ENCODE data around the gene ITGA1.
"Not testable (repeated sequence)": the region's sequence is repeated elsewhere in the genome, so short reads cannot be mapped to it uniquely, and the experiment has no call there.

ITGA1 gene

GRCh38 chr5:52956915-52957747 lies 169.4 kb downstream of the ITGA1 start:
- TF ChIP-seq CTCF (IDR thresholded peaks at IDR 0.05; ENCODE audit: low read depth, low read length, missing control alignments), result no peak
- H3K4me3 ChIP-seq (replicated peaks; ENCODE audit: low read depth, low read length), result no peak overlapping the region
- DNase-seq (ENCODE audit: extremely low read depth, low read depth), result no peak

- no peak for TF ChIP-seq CTCF (IDR thresholded peaks at IDR 0.05; ENCODE audit: low read depth, low read length, missing control alignments)
- DNase-seq (ENCODE audit: extremely low read depth, low read depth), result no peak
- H3K4me3 ChIP-seq (replicated peaks; ENCODE audit: low read depth, low read length), result no peak overlapping the region
These were observed 173.6 kb downstream of the ITGA1 start for GRCh38 chr5:52961274-52961681.

GRCh38 chr5:52963636-52964035 lies 175.9 kb downstream of the ITGA1 start:
- DNase-seq (ENCODE audit: extremely low read depth, low read depth), result no peak
- H3K4me3 ChIP-seq (replicated peaks; ENCODE audit: low read depth, low read length), result no peak overlapping the region
- no peak for TF ChIP-seq CTCF (IDR thresholded peaks at IDR 0.05; ENCODE audit: low read depth, low read length, missing control alignments)

- DNase-seq (ENCODE audit: extremely low read depth, low read depth), result no peak
- peak; percentile 11 for TF ChIP-seq CTCF (IDR thresholded peaks at IDR 0.05; ENCODE audit: low read depth, low read length, missing control alignments)
- no peak overlapping the region for H3K4me3 ChIP-seq (replicated peaks; ENCODE audit: low read depth, low read length)
These were observed 176.4 kb downstream of the ITGA1 start for GRCh38 chr5:52964138-52964537.

- not testable (repeated sequence) for DNase-seq (ENCODE audit: extremely low read depth, low read depth); H3K4me3 ChIP-seq (replicated peaks; ENCODE audit: low read depth, low read length)
These were observed 188.4 kb downstream of the ITGA1 start for GRCh38 chr5:52976157-52976556.

- no peak for DNase-seq (ENCODE audit: extremely low read depth, low read depth)
- no peak for TF ChIP-seq CTCF (IDR thresholded peaks at IDR 0.05; ENCODE audit: low read depth, low read length, missing control alignments)
- H3K4me3 ChIP-seq (replicated peaks; ENCODE audit: low read depth, low read length), result no peak overlapping the region
These were observed 189.7 kb downstream of the ITGA1 start for GRCh38 chr5:52977264-52977897.

GRCh38 chr5:52981507-52981906 lies 193.8 kb downstream of the ITGA1 start:
- no peak overlapping the region for H3K4me3 ChIP-seq (replicated peaks; ENCODE audit: low read depth, low read length)

More at GRCh38 chr5:52981507-52981906, 193.8 kb downstream of the ITGA1 start:
- DNase-seq (ENCODE audit: extremely low read depth, low read depth), result no peak
- no peak for TF ChIP-seq CTCF (IDR thresholded peaks at IDR 0.05; ENCODE audit: low read depth, low read length, missing control alignments)
